Transverse colon (tissue), 4 donors: ENCODE measurements around the gene PROKR1.

ENCODE experiments used
- CTCF ChIP-seq, 5 experiments: fragments of 200-600 bp in 3 of 5; fragments of 450-650 bp in 2 of 5; sonication (generic) in 3 of 5; IDR thresholded peaks; 1 replicate in 2 of 5; 2 replicates in 3 of 5; pipeline ENCODE4 v1.5.1; 2016 to 2017; ENCODE audit warnings: antibody characterized with exemption in 5 of 5, inconsistent platforms in 3 of 5, mild to moderate bottlenecking in 2 of 5, moderate library complexity in 1 of 5
- EP300 ChIP-seq: sonication (generic); formaldehyde crosslinking; IDR thresholded peaks from one replicate; pipeline ENCODE4 v1.6.1; 2017; ENCODE audit warnings: antibody characterized with exemption, low read depth
- POLR2A ChIP-seq: fragments of 450-650 bp; IDR thresholded peaks from one replicate; pipeline ENCODE4 v1.6.1; 2016; ENCODE audit warnings: antibody characterized with exemption, mild to moderate bottlenecking, moderate library complexity
- POLR2AphosphoS5 ChIP-seq, 3 donors: sonication (generic); formaldehyde crosslinking; IDR thresholded peaks; one replicate each; pipeline ENCODE4 v1.6.1; 2016; ENCODE audit warnings: antibody characterized with exemption in 3 of 3

GRCh38 chr2:68607837-68608236, 35.5 kb upstream of the PROKR1 start:
- no peak for TF ChIP-seq CTCF (IDR thresholded peaks at IDR 0.05)
- no peak for TF ChIP-seq POLR2AphosphoS5 (IDR thresholded peaks at IDR 0.05)
- no peak for TF ChIP-seq POLR2A
- no peak for TF ChIP-seq EP300
